ENCODE data around the gene GRM4.

- TF ChIP-seq EZH2 (IDR thresholded peaks at IDR 0.05; ENCODE audit: borderline replicate concordance, low read length) = no peak
- TF ChIP-seq CTCF (IDR thresholded peaks at IDR 0.05; ENCODE audit: low read length) = no peak
Measured at GRCh38 chr6:34096193-34096592, 49.7 kb downstream of the GRM4 start.

Measured in OCI-LY1 (cell line).